Upper lobe of left lung (tissue), 6 donors: ENCODE data around the gene ADARB1. TPM values are rescaled to one million over a fixed set of nuclear protein-coding genes. Genes with fewer than 3 reads are reported as not detected.

Source experiments
- ATAC-seq, 2 donors: fragments of 200-7000 bp; cut with Tn5 transposase; one replicate each; pipeline ENCODE4 v1.9.1; 2022; ENCODE audit warnings: mild to moderate bottlenecking in 2 of 2, moderate library complexity in 2 of 2; ENCODE audit not compliant: low FRiP score in 2 of 2
- DNase-seq, 2 donors: peaks; one replicate each; pipeline ENCODE4 v3.0.0-alpha.2; 2019 to 2020
- H3K27ac ChIP-seq, 4 donors: fragments of 200-600 bp; sonication (generic); one replicate each; pipeline ENCODE4 v1.5.1; 2016 to 2019
- H3K27me3 ChIP-seq, 4 donors: fragments of 200-600 bp; sonication (generic); one replicate each; pipeline ENCODE4 v1.5.1; 2017 to 2019
- H3K36me3 ChIP-seq, 4 donors: fragments of 200-600 bp; sonication (generic); one replicate each; pipeline ENCODE4 v1.5.1; 2016 to 2019
- H3K4me1 ChIP-seq, 4 donors: fragments of 200-600 bp; sonication (generic); one replicate each; pipeline ENCODE4 v1.5.1; 2018 to 2019
- H3K4me3 ChIP-seq, 4 donors: fragments of 200-600 bp; sonication (generic); one replicate each; pipeline ENCODE4 v1.5.1; 2017 to 2019; ENCODE audit warnings: mild to moderate bottlenecking in 2 of 4, moderate library complexity in 1 of 4
- H3K9me3 ChIP-seq, 4 donors: fragments of 200-600 bp; sonication (generic); one replicate each; pipeline ENCODE4 v1.5.1; 2018 to 2019
- CTCF ChIP-seq, 6 experiments: fragments of 450-650 bp in 4 of 6; fragments of 200-600 bp in 2 of 6; sonication (generic) in 2 of 6; IDR thresholded peaks; one replicate each; pipeline ENCODE4 v1.5.1; 2016 to 2019; ENCODE audit warnings: antibody characterized with exemption in 6 of 6
- EP300 ChIP-seq, 4 donors: sonication (generic); formaldehyde crosslinking; IDR thresholded peaks; one replicate each; pipeline ENCODE4 v1.5.1; 2017; ENCODE audit warnings: antibody characterized with exemption in 4 of 4, control low read depth in 2 of 4
- POLR2A ChIP-seq, 4 donors: fragments of 450-650 bp; IDR thresholded peaks; one replicate each; pipeline ENCODE4 v1.5.1; 2016 to 2017; ENCODE audit warnings: antibody characterized with exemption in 4 of 4, mild to moderate bottlenecking in 2 of 4
- POLR2AphosphoS5 ChIP-seq, 2 donors: sonication (generic); formaldehyde crosslinking; IDR thresholded peaks; one replicate each; pipeline ENCODE4 v1.5.1; 2017; ENCODE audit warnings: antibody characterized with exemption in 2 of 2
- WGBS, 2 donors: methylation state at CpG; one replicate each; pipeline ENCODE4 v1.1.5; 2017 to 2018; 5-methylcytosine and 5-hydroxymethylcytosine counted together
- total RNA-seq, 6 donors: library from RNA; depleted of rRNA in 4 of 6; stranded (reverse); fragments of >200 nt in 4 of 6; gene quantifications; one replicate each; pipeline versions ENCODE4 v1.1.0 to v1.2.1, GENCODE V29; 2016 to 2021
- donor health status: DM: no; HTN: no; CAD: no; lungs with moderate emphysema.
- donor health status: DM: no; HTN: yes; CAD: no; lungs with severe emphysema.

Gene ADARB1
- total RNA-seq, 6 donors from 2014 or later = 26.5 to 94.3 (median 42.4) TPM

- TF ChIP-seq CTCF (IDR thresholded peaks at IDR 0.05) = no peak
- TF ChIP-seq POLR2A (IDR thresholded peaks at IDR 0.05) = no peak
- TF ChIP-seq EP300 (IDR thresholded peaks at IDR 0.05) = no peak
- no peak for TF ChIP-seq POLR2AphosphoS5 (IDR thresholded peaks at IDR 0.05)
- H3K9me3 ChIP-seq = no peaks in the 10 kb centered on the region
- no peaks in the 10 kb centered on the region for H3K4me1 ChIP-seq
- ATAC-seq (peak in 1 of 2 donors; percentile 47), DNase-seq (no peak)
- H3K27ac ChIP-seq = peak overlapping the region in 1 of 4 donors; percentile 23
- no peak overlapping the region for H3K4me3 ChIP-seq
- 59 to 75% methylated on average over 3 of the region's 3 CpGs for WGBS, 2 donors
- H3K36me3 ChIP-seq = peaks cover 0 to 72% (median 26%) of the 10 kb centered on the region in 4 donors
- no peaks in the 10 kb centered on the region for H3K27me3 ChIP-seq
These were observed 134.7 kb downstream of the ADARB1 start for GRCh38 chr21:45209046-45209445.

GRCh38 chr21:45209685-45210284 is 135.4 kb downstream of the ADARB1 start:
- Histone ChIP-seq H3K4me3 (no peak overlapping the region), H3K9me3 (no peaks in the 10 kb centered on the region), H3K36me3 (peaks cover 0 to 65% (median 22%) of the 10 kb centered on the region in 4 donors), H3K27ac (no peak overlapping the region), H3K4me1 (no peaks in the 10 kb centered on the region), H3K27me3 (no peaks in the 10 kb centered on the region)
- TF ChIP-seq POLR2A (IDR thresholded peaks at IDR 0.05) (no peak), POLR2AphosphoS5 (IDR thresholded peaks at IDR 0.05) (no peak), EP300 (IDR thresholded peaks at IDR 0.05) (no peak), CTCF (IDR thresholded peaks at IDR 0.05) (no peak)
- ATAC-seq (peak in 1 of 2 donors; percentile 73), DNase-seq (peak in 1 of 2 donors; percentile 60)
- WGBS, 2 donors = 58 to 85% methylated on average over 8 of the region's 8 CpGs

GRCh38 chr21:45210461-45210983 is 136.1 kb downstream of the ADARB1 start:
- H3K4me1 ChIP-seq = no peaks in the 10 kb centered on the region
- H3K27ac ChIP-seq = no peak overlapping the region
- H3K27me3 ChIP-seq = no peaks in the 10 kb centered on the region
- DNase-seq (peak in 1 of 2 donors; percentile 56), ATAC-seq (no peak)
- peaks cover 0 to 57% (median 15%) of the 10 kb centered on the region in 4 donors for H3K36me3 ChIP-seq
- H3K9me3 ChIP-seq = no peaks in the 10 kb centered on the region
- TF ChIP-seq POLR2A (IDR thresholded peaks at IDR 0.05) (no peak), CTCF (IDR thresholded peaks at IDR 0.05) (no peak), EP300 (IDR thresholded peaks at IDR 0.05) (no peak), POLR2AphosphoS5 (IDR thresholded peaks at IDR 0.05) (no peak)
- 90 to 94% methylated on average over 4 to 12 of the region's 12 CpGs for WGBS, 2 donors
- H3K4me3 ChIP-seq = no peak overlapping the region

- H3K27me3 ChIP-seq = no peaks in the 10 kb centered on the region
- no peak overlapping the region for H3K4me3 ChIP-seq
- no peak overlapping the region for H3K27ac ChIP-seq
- H3K9me3 ChIP-seq = no peaks in the 10 kb centered on the region
- no peaks in the 10 kb centered on the region for H3K4me1 ChIP-seq
- DNase-seq (no peak), ATAC-seq (no peak)
- TF ChIP-seq EP300 (IDR thresholded peaks at IDR 0.05) (no peak), CTCF (IDR thresholded peaks at IDR 0.05) (no peak), POLR2A (IDR thresholded peaks at IDR 0.05) (no peak), POLR2AphosphoS5 (IDR thresholded peaks at IDR 0.05) (no peak)
- 80 to 84% methylated on average over 9 of the region's 9 CpGs for WGBS, 2 donors
- H3K36me3 ChIP-seq = peaks cover 0 to 50% (median 14%) of the 10 kb centered on the region in 4 donors
These were observed 137.3 kb downstream of the ADARB1 start for GRCh38 chr21:45211661-45212060.

GRCh38 chr21:45213392-45213791 is 139.0 kb downstream of the ADARB1 start:
- TF ChIP-seq POLR2A (IDR thresholded peaks at IDR 0.05) (no peak), EP300 (IDR thresholded peaks at IDR 0.05) (no peak), POLR2AphosphoS5 (IDR thresholded peaks at IDR 0.05) (no peak)
- Histone ChIP-seq H3K27me3 (no peaks in the 10 kb centered on the region), H3K9me3 (no peaks in the 10 kb centered on the region), H3K4me1 (no peaks in the 10 kb centered on the region), H3K36me3 (peaks cover 0 to 35% (median 8%) of the 10 kb centered on the region in 4 donors), H3K4me3 (no peak overlapping the region), H3K27ac (no peak overlapping the region)
- no peak for DNase-seq
- no peak for ATAC-seq
- WGBS, 2 donors = 92 to 95% methylated on average over 2 of the region's 2 CpGs
